Measurements from ENCODE around the gene SLC13A5.
"Not testable (repeated sequence)": the region's sequence is repeated elsewhere in the genome, so short reads cannot be mapped to it uniquely, and the experiment has no call there.

SLC13A5 gene

GRCh38 chr17:6710317-6710716 lies 2.9 kb downstream of the SLC13A5 start:
- no peak for DNase-seq

DNA sequence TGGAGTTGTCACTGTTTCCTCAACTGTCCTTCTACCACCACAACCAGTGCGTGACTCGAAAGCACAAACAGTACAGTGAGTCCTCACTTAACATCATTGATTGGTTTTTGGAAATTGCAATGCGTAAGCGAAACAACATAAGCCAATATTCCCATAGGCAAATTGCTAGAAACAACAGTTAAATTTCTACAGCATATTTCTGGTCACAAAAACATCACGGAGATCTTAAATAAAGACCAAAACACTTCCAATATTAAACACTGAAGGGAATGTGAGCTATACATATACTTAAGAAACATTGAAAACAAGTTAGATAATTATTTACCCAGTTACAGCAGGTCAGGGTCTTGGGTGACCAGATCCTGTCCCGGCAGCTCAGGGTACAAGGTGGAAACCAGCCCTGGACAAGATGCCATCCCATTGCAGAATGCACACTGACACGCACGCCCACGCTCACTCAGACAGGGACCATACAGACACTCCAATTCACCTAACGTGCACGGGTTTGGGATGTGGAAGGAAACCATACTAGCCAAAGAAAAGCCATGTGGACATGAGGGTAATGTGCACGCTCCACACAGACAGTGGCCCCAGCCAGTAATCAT lies 4.7 kb downstream of the SLC13A5 start:
- DNase-seq, result no peak

DNA sequence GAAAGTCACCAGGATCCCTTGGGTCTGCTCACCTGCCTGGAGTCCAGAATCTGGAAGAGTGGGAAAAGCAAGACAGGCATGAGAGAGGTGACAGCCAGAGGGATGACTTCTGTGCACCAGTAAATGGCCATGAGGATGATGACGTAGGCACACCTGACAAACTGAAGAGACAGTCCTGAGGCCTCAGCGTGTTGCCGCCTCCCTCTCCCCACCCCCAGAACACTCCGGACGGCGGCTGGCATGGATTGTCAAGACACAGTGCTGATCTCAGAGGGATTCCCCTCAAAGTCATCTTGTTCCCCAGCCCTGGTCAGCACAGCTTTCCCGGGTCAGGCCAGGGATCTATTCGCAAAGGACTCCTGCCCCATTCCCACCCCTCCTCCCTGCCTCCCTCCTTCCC lies 6.2 kb downstream of the SLC13A5 start:
- no peak for DNase-seq

DNA sequence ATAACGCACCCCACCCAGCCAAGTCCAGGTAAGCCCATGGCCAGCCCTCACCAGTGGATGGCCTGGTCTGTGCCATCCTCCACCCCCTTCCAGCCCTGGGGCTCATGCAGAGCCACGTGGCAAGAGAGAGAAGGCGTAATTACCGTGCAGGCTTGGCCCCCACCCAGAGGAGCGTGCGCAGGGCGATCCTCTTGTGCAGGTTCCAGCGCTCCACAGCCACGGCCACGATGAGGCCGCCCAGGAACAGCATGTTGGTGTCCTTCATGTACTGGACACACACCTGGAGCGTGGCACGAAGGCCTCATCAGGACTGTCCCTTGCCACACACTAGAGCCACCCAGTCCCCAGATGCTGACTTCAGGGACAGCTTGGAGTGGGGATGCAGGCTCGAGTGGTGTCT lies 6.7 kb downstream of the SLC13A5 start:
- no peak for DNase-seq

GRCh38 chr17:6704470-6705052 lies 8.6 kb downstream of the SLC13A5 start:
- DNase-seq, result no peak

DNA sequence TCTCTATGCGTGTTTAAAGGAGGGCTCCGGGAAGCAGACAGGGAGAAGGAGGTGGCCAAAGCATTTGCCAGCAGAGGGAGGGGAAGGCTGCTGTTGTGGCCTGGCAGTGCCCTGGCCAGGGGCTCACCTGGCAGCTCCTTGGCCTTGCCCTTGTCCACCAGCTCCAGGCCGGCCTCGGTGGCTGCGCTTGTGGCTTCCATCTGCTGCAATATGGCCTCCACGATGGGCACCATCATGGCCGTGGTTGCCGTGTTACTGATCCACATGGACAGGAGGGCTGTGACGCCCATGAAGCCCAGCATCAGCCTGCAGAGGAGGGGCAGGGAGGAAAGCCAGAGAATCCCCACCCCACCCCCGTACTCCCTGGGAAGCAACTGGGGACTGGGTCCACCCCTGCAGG lies 9.4 kb downstream of the SLC13A5 start:
- no peak for DNase-seq

DNA sequence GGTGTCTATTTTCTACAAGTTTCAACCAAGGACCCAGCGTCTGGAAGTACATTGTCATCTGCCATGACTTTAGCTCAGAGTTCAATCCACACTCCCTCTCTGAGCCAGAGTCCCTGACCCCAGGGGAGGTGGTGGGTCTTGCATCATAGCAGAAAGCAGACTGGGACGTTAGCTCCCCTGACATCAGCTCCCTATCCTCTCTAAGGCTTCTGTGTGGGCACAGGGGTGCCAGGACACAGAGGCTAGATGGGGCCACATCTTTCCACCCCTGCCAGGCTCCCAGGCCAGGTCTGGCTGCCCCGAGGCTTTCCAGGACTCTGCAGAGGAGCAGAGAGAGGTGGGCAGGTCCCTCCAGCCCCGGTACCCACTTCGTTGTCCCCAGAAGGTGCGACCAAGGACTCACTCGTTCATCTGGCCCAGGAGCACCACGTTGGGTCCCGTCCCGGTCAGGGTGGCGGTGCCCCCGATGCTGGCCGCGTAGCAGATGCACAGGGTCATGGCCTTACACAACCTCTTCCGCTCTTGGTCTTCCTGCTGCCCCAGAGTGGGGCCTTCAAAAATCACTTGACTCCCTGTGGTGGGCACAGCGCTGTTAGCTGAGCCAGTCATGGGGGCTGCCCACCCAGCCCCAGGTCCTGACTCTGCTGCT lies 10.5 kb downstream of the SLC13A5 start:
- DNase-seq, result no peak

DNA sequence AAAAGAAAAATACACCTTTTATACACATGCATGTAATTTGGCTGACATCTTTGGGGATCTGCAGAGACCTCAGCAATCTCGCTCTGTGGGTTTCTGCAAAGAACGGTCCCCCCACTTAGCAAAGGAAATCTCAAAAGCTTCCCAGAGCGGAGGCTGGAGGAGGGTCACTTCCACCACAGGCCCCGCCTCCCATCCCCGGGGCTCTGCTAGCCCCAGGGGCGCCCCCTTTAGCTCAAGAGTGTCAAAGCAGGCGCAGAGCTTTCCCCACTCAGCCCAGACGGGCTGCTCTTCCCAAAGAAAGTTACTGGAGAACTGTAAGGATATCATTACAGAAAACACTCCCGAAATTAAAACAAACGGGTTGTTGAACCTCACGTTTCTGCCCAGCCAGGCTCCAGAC lies 11.4 kb downstream of the SLC13A5 start:
- no peak for DNase-seq

DNA sequence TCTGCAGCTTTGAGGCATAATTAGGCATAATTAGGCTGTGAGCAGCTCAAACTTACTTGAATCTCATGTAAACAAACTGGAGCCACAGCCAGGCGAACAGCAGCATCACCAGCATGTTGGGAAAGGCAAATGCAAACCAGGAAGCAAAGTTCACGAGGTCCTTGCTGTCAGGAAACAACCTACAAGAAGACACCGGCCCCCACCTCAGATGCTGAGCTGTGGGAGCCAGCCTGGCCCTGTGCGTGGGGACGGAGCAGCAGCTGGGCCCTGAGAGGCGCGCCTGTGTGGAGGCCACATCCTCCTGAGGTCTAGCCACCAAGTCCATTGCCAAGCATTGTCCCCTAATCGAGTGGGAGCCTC lies 12.2 kb downstream of the SLC13A5 start:
- no peak for DNase-seq

- no peak for DNase-seq
Measured at GRCh38 chr17:6699997-6700947, 12.9 kb downstream of the SLC13A5 start.

GRCh38 chr17:6698004-6698403 lies 15.2 kb downstream of the SLC13A5 start:
- DNase-seq, result no peak

- no peak for DNase-seq
Measured at GRCh38 chr17:6696906-6697305, 16.3 kb downstream of the SLC13A5 start.

DNA sequence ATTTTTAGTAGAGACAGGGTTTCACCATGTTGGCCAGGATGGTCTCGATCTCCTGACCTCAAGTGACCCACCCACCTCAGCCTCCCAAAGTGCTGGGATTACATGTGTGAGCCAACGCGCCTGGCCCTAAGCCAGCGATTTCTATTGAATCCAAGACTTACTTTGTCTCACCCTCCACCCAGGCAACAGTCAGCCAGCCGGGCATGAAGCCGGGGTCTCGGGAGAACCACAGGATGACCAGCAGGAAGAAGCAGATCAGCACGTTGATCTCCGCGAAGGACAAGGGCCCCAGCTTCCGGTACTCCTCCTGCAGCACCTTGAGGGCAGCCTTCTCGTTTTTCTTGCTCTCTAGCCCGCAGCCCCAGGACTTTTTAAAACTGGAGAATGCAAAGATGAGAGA lies 17.6 kb downstream of the SLC13A5 start:
- DNase-seq, result no peak

- no peak for DNase-seq
Measured at GRCh38 chr17:6695051-6695450, 18.1 kb downstream of the SLC13A5 start.

DNA sequence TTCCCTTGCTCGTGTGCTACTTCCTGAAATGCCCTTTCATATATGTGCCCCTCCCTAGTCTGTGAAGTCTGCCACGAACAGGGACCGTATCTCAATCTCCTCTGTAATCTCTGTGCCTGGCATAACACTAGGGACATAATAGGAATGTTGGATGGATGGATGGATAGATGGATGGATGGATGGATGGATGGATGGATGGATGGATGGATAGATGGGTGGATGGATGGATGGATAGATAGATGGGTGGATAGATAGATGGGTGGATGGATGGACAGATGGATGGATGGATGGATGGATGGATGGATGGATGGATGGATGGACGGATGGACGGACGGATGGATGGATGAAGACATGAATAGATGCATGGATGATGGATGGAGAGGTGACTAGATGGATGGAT lies 21.2 kb downstream of the SLC13A5 start:
- DNase-seq, result not testable (repeated sequence)

DNA sequence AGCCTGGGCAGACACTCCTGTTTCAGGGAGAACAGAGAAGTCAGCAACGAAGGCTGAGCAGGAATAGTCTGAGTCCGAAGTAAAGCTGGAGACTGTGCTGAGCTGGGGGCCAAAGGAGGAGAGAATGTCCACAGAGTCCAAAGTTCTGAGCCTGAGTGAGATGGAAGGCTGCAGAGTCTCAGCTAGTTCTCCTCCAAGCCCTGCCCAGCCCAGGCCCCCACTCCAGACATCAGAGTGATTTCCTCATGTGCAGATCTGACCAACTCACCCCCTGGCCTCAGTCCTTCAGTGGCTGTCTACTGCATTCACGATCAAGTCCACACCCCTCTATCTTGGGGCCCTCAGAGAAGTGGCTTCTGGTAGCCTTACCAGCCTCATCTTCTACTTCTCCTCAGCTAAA lies 21.6 kb downstream of the SLC13A5 start:
- no peak for DNase-seq

DNA sequence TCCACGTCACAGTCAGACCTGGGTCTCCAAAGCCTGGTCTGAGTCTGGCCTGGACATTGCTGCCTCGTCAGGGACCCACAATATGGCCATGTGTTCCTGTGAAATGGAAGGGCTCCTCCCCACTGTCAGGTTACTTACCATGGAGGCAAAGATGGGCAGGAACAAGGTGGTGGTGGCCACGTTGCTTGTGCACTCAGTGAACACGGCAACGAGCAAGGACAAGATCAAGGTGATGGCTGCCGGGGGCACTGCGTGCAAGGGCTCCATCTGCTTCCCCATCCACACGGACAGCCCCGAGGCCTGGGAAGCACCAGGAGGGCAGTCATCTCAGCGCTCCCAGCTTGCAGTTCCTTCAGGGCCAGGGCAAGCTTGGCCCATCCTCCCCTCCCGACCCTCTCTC lies 22.5 kb downstream of the SLC13A5 start:
- DNase-seq, result no peak

- no peak for DNase-seq
Measured at GRCh38 chr17:6688944-6689343, 24.2 kb downstream of the SLC13A5 start.

DNA sequence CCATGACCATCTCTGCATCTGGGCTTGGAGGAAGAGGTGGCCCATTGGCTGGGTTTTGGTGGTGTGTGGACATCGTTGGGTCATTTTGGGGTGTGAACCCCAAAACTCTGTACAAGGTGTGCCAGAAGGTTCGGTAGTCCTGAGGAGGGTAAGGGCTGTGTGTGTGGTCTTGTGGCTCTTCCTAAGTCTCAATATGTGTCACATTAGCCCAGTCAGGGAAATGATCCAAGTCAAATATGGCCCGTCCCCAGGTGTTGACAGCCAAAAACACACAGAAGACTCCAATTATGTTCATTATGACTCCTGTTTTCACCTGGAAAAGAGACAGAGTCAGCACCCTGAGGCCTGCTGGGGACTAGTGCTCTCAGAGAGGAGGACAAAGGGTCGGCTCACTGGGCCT lies 27.1 kb downstream of the SLC13A5 start:
- DNase-seq, result no peak

DNA sequence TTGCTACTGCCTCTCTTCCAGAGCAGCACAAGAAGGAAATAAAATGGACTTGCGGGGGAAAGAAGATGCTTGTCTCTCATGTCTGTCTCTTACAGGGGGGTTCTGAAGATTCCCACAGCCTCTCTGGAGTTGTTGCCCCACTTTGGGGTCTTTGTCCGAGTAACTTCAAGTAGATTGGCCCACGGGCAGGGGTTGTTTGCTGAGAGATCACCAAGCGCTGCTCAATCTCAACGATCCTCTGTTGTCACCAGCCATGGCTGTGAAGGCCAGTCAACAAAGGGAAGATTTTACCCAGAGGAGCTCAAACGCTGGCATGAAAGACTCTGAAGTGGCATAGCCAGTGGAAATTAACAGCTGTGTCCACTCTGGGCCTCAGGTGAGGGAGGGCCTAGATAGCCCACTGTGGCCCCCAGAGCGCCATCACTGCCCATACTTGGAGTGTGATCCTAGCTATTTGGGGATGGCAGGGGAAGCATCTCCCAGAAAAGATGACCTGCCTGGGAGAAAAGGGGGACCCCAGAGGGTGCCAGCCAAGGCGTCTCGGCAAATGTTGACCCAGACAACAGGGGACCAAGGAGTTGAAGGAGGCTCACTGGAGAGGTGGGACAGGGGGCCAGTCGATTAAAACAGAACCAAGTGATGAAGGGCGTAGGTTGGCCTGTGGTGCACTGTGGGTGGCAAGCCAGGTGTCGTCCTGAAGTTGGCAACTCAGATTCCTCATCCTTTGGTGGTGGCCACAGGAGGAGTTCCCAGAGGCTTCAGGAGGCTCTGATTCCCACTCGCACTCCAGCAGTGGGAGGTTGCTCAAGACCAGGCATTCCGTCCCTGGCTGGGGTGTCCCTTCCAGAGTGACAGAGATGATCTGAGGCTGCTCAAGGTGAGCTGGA lies 28.0 kb downstream of the SLC13A5 start:
- no peak for DNase-seq

- no peak for DNase-seq
Measured at GRCh38 chr17:6684460-6684783, 28.7 kb downstream of the SLC13A5 start.

GRCh38 chr17:6683730-6684459 lies 29.3 kb downstream of the SLC13A5 start:
- no peak for DNase-seq
